Fibroblast of villous mesenchyme (primary cell): ENCODE measurements around the gene TNFAIP8L1. TPM values are rescaled to one million over a fixed set of nuclear protein-coding genes. Genes with fewer than 3 reads are reported as not detected.

Experiments
- DNase-seq: peaks from one replicate; pipeline ENCODE4 v3.0.0-alpha.2; 2010; ENCODE audit warnings: low read depth
- H3K4me3 ChIP-seq: 2 replicates; pipeline ENCODE4 v1.5.1; 2011; ENCODE audit warnings: low read depth, mild to moderate bottlenecking, low read length
- total RNA-seq: library from RNA; depleted of rRNA; stranded (reverse); fragments of >200 nt; gene quantifications from 2 replicates; pipeline ENCODE4 v1.2.3, GENCODE V29; 2012
- TF ChIP-seq, protein P1 (sequence below): IDR thresholded peaks from 2 replicates; pipeline ENCODE4 v1.5.1; 2012; ENCODE audit warnings: low read depth, mild to moderate bottlenecking, low read length; ENCODE audit not compliant: insufficient read depth

TNFAIP8L1 gene
- total RNA-seq, 1 donor, result 4.3 TPM

DNA sequence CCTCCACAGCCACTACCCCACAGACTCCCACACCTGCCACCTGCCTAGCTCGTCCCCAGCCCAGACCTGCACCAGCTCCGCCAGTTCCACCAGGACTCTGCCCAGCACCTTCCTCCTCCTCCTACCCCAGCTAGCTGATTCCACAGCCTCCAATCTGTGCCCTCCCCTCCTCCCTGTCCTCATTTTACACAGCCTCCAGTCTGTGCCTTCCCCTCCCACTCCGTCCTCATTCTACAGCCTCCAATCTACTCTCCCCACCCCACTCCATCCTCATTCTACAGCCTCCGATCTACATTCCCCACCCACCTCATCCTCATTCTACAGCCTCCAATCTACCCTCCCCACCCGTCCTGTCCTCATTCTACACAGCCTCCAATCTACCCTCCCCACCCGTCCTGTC is 23.5 kb downstream of the TNFAIP8L1 start:
- H3K4me3 ChIP-seq, result no peak overlapping the region
- DNase-seq, result no peak
- TF ChIP-seq, protein P1, sequence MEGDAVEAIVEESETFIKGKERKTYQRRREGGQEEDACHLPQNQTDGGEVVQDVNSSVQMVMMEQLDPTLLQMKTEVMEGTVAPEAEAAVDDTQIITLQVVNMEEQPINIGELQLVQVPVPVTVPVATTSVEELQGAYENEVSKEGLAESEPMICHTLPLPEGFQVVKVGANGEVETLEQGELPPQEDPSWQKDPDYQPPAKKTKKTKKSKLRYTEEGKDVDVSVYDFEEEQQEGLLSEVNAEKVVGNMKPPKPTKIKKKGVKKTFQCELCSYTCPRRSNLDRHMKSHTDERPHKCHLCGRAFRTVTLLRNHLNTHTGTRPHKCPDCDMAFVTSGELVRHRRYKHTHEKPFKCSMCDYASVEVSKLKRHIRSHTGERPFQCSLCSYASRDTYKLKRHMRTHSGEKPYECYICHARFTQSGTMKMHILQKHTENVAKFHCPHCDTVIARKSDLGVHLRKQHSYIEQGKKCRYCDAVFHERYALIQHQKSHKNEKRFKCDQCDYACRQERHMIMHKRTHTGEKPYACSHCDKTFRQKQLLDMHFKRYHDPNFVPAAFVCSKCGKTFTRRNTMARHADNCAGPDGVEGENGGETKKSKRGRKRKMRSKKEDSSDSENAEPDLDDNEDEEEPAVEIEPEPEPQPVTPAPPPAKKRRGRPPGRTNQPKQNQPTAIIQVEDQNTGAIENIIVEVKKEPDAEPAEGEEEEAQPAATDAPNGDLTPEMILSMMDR, result no peak

- DNase-seq, result no peak
- TF ChIP-seq, protein P1, result no peak
- H3K4me3 ChIP-seq, result no peak overlapping the region
These were observed 25.3 kb downstream of the TNFAIP8L1 start for GRCh38 chr19:4664642-4665041.

GRCh38 chr19:4669723-4670480 is 30.6 kb downstream of the TNFAIP8L1 start, which contains the start of gene MYDGF:
Gene MYDGF (minus strand): TSS chr19:4670342. CDS start chr19:4670334, 8 bp downstream.
- DNase-seq, result peak; percentile 92
- H3K4me3 ChIP-seq, result peak within 1 kb of the TSS; percentile 94
- TF ChIP-seq, protein P1, result no peak

- DNase-seq, result no peak
- TF ChIP-seq, protein P1, result no peak
- H3K4me3 ChIP-seq, result no peak overlapping the region
These were observed 32.0 kb downstream of the TNFAIP8L1 start for GRCh38 chr19:4671185-4671851.

DNA sequence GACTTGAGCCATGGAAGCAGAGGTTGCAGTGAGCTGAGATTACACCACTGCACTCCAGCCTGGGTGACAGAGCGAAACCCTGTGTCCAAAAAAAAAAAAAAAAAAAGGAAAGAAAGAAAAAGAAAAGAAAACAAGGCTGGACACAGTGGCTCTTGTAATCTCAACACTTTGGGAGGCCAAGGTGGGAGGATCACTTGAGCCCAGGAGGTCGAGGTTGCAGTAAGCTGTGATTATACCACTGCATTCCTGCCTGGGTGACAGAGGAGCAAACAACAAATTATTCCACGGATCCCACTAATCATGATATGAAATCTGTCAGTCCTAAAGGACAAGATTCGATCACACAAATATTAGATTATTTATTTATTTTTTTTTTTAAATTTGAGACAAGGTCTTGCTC is 33.9 kb downstream of the TNFAIP8L1 start:
- no peak for DNase-seq
- H3K4me3 ChIP-seq, result no peak overlapping the region
- TF ChIP-seq, protein P1, result no peak

GRCh38 chr19:4673726-4674125 is 34.4 kb downstream of the TNFAIP8L1 start:
- no peak overlapping the region for H3K4me3 ChIP-seq
- TF ChIP-seq, protein P1, result no peak
- no peak for DNase-seq
